Rectal smooth muscle tissue (tissue), 1 donor: ENCODE results near the gene KLRB1.
"Not testable (repeated sequence)": the region's sequence is repeated elsewhere in the genome, so short reads cannot be mapped to it uniquely, and the experiment has no call there.

Experiments used
- H3K27ac ChIP-seq: one replicate; pipeline ENCODE4 v1.7.0; 2013; ENCODE audit warnings: low read depth, low read length, inconsistent platforms
- H3K27me3 ChIP-seq: one replicate; pipeline ENCODE4 v1.7.0; 2013; ENCODE audit warnings: low read length; ENCODE audit not compliant: control insufficient read depth, insufficient read depth
- H3K36me3 ChIP-seq: one replicate; pipeline ENCODE4 v1.7.0; 2013; ENCODE audit warnings: low read length; ENCODE audit not compliant: control insufficient read depth, insufficient read depth
- H3K4me1 ChIP-seq: one replicate; pipeline ENCODE4 v1.7.0; 2013; ENCODE audit warnings: low read length; ENCODE audit not compliant: control insufficient read depth, insufficient read depth
- H3K4me3 ChIP-seq: one replicate; pipeline ENCODE4 v1.7.0; 2013; ENCODE audit warnings: low read length
- H3K9ac ChIP-seq: one replicate; pipeline ENCODE4 v1.7.0; 2013; ENCODE audit warnings: low read length

KLRB1 gene

GRCh38 chr12:9607716-9608115 lies at the start of gene KLRB1:
KLRB1 (minus strand) TSS chr12:9607916; CDS start chr12:9607839, 77 bp downstream.
- H3K36me3 ChIP-seq, result no peaks in the 10 kb centered on the region
- H3K27ac ChIP-seq, result no peak within 1 kb of the TSS
- no peaks in the 10 kb centered on the region for H3K27me3 ChIP-seq
- no peaks in the 10 kb centered on the region for H3K4me1 ChIP-seq
- H3K4me3 ChIP-seq, result no peak within 1 kb of the TSS
- H3K9ac ChIP-seq, result no peak within 1 kb of the TSS

- Histone ChIP-seq H3K4me3 (peak overlapping the region; percentile 19), H3K4me1 (no peaks in the 10 kb centered on the region), H3K27ac (no peak overlapping the region), H3K27me3 (no peaks in the 10 kb centered on the region), H3K9ac (no peak overlapping the region), H3K36me3 (peaks cover 6% of the 10 kb centered on the region)
These were observed 43.6 kb upstream of the KLRB1 start for GRCh38 chr12:9651265-9651729.

GRCh38 chr12:9650151-9650576 lies 42.4 kb upstream of the KLRB1 start:
- H3K4me1 ChIP-seq, result no peaks in the 10 kb centered on the region
- no peaks in the 10 kb centered on the region for H3K27me3 ChIP-seq
- no peak overlapping the region for H3K27ac ChIP-seq
- peak overlapping the region; percentile 86 for H3K4me3 ChIP-seq
- peaks cover 6% of the 10 kb centered on the region for H3K36me3 ChIP-seq
- H3K9ac ChIP-seq, result no peak overlapping the region

GRCh38 chr12:9649532-9649940 lies 41.8 kb upstream of the KLRB1 start:
- Histone ChIP-seq H3K9ac (no peak overlapping the region), H3K27ac (no peak overlapping the region), H3K36me3 (peaks cover 3% of the 10 kb centered on the region), H3K4me1 (no peaks in the 10 kb centered on the region), H3K27me3 (no peaks in the 10 kb centered on the region), H3K4me3 (peak overlapping the region; percentile 86)

GRCh38 chr12:9648701-9649531 lies 41.2 kb upstream of the KLRB1 start:
- no peaks in the 10 kb centered on the region for H3K27me3 ChIP-seq
- H3K27ac ChIP-seq, result peak overlapping the region; percentile 79
- no peaks in the 10 kb centered on the region for H3K4me1 ChIP-seq
- peak overlapping the region; percentile 86 for H3K4me3 ChIP-seq
- no peaks in the 10 kb centered on the region for H3K36me3 ChIP-seq
- peak overlapping the region; percentile 86 for H3K9ac ChIP-seq

- H3K9ac ChIP-seq, result peak overlapping the region; percentile 86
- no peaks in the 10 kb centered on the region for H3K27me3 ChIP-seq
- no peaks in the 10 kb centered on the region for H3K4me1 ChIP-seq
These were observed 40.3 kb upstream of the KLRB1 start for GRCh38 chr12:9647825-9648700.

GRCh38 chr12:9646794-9647781 lies 39.4 kb upstream of the KLRB1 start:
- Histone ChIP-seq H3K27me3 (no peaks in the 10 kb centered on the region), H3K9ac (no peak overlapping the region), H3K4me1 (no peaks in the 10 kb centered on the region), H3K27ac (peak overlapping the region; percentile 29), H3K4me3 (peak overlapping the region; percentile 86), H3K36me3 (no peaks in the 10 kb centered on the region)

More at GRCh38 chr12:9647825-9648700, 40.3 kb upstream of the KLRB1 start:
- no peaks in the 10 kb centered on the region for H3K36me3 ChIP-seq
- peak overlapping the region; percentile 86 for H3K4me3 ChIP-seq
- H3K27ac ChIP-seq, result peak overlapping the region; percentile 79

DNA sequence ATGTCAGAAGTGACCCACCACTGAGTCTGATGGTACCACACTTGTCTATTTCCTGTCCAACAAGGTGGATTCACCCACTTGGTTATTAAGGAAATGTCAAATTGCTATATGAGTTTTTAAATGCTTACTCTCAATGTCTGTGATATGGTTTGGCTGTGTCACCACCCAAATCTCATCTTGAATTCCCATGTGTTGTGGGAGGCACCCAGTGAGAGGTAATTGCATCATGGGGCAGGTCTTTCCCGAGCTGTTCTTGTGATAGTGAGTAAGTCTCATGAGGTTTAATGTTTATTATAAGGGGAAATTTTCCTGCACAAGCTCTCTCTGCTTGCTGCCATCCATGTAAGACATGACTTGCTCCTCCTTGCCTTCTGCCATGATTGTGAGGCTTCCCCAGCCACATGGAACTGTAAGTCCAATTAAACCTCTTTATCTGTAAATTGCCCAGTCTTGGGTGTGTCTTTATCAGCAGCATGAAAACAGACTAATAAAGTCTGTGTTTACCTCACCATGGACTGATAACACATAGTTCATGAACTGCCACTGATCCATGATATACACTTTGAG lies 37.4 kb upstream of the KLRB1 start:
- not testable (repeated sequence) for H3K27me3 ChIP-seq, H3K9ac ChIP-seq, H3K27ac ChIP-seq, H3K4me1 ChIP-seq, H3K4me3 ChIP-seq, H3K36me3 ChIP-seq

- Histone ChIP-seq H3K27me3 (no peaks in the 10 kb centered on the region), H3K4me1 (no peaks in the 10 kb centered on the region), H3K36me3 (no peaks in the 10 kb centered on the region), H3K27ac (no peak overlapping the region), H3K4me3 (no peak overlapping the region), H3K9ac (no peak overlapping the region)
These were observed 35.5 kb upstream of the KLRB1 start for GRCh38 chr12:9643266-9643660.

GRCh38 chr12:9642606-9643265 lies 35.0 kb upstream of the KLRB1 start:
- H3K27me3 ChIP-seq, result no peaks in the 10 kb centered on the region

DNA sequence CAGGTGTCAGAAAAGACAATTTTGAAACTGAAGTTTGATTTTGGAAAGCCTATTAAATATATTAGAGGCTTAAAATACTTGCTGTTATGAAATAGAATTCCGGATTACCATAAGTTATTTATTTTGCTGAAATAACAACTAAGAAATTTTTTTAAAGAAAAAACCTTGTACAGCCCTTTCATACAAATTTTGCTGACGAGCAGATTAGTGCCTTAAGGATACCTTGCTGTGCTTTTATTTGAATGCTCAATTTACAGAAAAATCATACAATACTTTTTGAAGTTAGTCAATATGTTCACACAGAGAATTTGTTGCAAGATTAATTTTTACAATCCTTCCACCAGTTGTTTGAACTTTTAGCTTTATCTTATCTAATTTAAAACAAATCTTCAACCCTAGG lies 32.3 kb upstream of the KLRB1 start:
- H3K9ac ChIP-seq, result no peak overlapping the region
- H3K4me1 ChIP-seq, result no peaks in the 10 kb centered on the region
- H3K36me3 ChIP-seq, result no peaks in the 10 kb centered on the region
- H3K4me3 ChIP-seq, result no peak overlapping the region
- H3K27ac ChIP-seq, result no peak overlapping the region
- H3K27me3 ChIP-seq, result no peaks in the 10 kb centered on the region

More at GRCh38 chr12:9642606-9643265, 35.0 kb upstream of the KLRB1 start:
- Histone ChIP-seq H3K36me3 (no peaks in the 10 kb centered on the region), H3K4me3 (no peak overlapping the region), H3K9ac (no peak overlapping the region), H3K4me1 (no peaks in the 10 kb centered on the region), H3K27ac (no peak overlapping the region)
